ENCODE measurements around the gene ZEB1.
"Not testable (repeated sequence)": the region's sequence is repeated elsewhere in the genome, so short reads cannot be mapped to it uniquely, and the experiment has no call there.

ZEB1 gene

GRCh38 chr10:31396376-31396775 is 77.4 kb downstream of the ZEB1 start:
- Histone ChIP-seq H3K4me3 (ENCODE audit: low read length) (no peak overlapping the region), H3K27ac (ENCODE audit: low read length) (no peak overlapping the region), H3K36me3 (ENCODE audit: control insufficient read depth, insufficient read depth, low read length) (no peaks in the 10 kb centered on the region), H3K9me3 (ENCODE audit: control insufficient read depth, insufficient read depth, low read length) (no peaks in the 10 kb centered on the region), H3K27me3 (ENCODE audit: control insufficient read depth, insufficient read depth, low read length) (no peaks in the 10 kb centered on the region), H3K4me1 (ENCODE audit: control insufficient read depth, insufficient read depth, low read length) (no peaks in the 10 kb centered on the region)
- no peak for DNase-seq (ENCODE audit: low read depth, low spot score)

- no peak overlapping the region for H3K27ac ChIP-seq (ENCODE audit: low read length)
- no peaks in the 10 kb centered on the region for H3K4me1 ChIP-seq (ENCODE audit: control insufficient read depth, insufficient read depth, low read length)
- no peaks in the 10 kb centered on the region for H3K27me3 ChIP-seq (ENCODE audit: control insufficient read depth, insufficient read depth, low read length)
- H3K36me3 ChIP-seq (ENCODE audit: control insufficient read depth, insufficient read depth, low read length) = no peaks in the 10 kb centered on the region
- no peak for DNase-seq (ENCODE audit: low read depth, low spot score)
- H3K9me3 ChIP-seq (ENCODE audit: control insufficient read depth, insufficient read depth, low read length) = no peaks in the 10 kb centered on the region
- no CpG with 5 or more reads among the region's 1 CpG for WGBS (ENCODE audit: insufficient coverage, insufficient read length)
- H3K4me3 ChIP-seq (ENCODE audit: low read length) = no peak overlapping the region
These were observed 78.8 kb downstream of the ZEB1 start for GRCh38 chr10:31397852-31398251.

- Histone ChIP-seq H3K4me1 (ENCODE audit: control insufficient read depth, insufficient read depth, low read length) (no peaks in the 10 kb centered on the region), H3K27me3 (ENCODE audit: control insufficient read depth, insufficient read depth, low read length) (no peaks in the 10 kb centered on the region), H3K9me3 (ENCODE audit: control insufficient read depth, insufficient read depth, low read length) (no peaks in the 10 kb centered on the region), H3K4me3 (ENCODE audit: low read length) (no peak overlapping the region), H3K27ac (ENCODE audit: low read length) (no peak overlapping the region), H3K36me3 (ENCODE audit: control insufficient read depth, insufficient read depth, low read length) (no peaks in the 10 kb centered on the region)
- WGBS (ENCODE audit: insufficient coverage, insufficient read length) = no CpG with 5 or more reads among the region's 5 CpGs
- no peak for DNase-seq (ENCODE audit: low read depth, low spot score)
These were observed 80.2 kb downstream of the ZEB1 start for GRCh38 chr10:31399171-31399570.

- no peak for DNase-seq (ENCODE audit: low read depth, low spot score)
- H3K4me3 ChIP-seq (ENCODE audit: low read length) = no peak overlapping the region
These were observed 80.6 kb downstream of the ZEB1 start for GRCh38 chr10:31399631-31400030.

GRCh38 chr10:31401287-31401686 is 82.3 kb downstream of the ZEB1 start:
- Histone ChIP-seq H3K27ac (ENCODE audit: low read length) (no peak overlapping the region), H3K4me1 (ENCODE audit: control insufficient read depth, insufficient read depth, low read length) (no peaks in the 10 kb centered on the region), H3K9me3 (ENCODE audit: control insufficient read depth, insufficient read depth, low read length) (no peaks in the 10 kb centered on the region), H3K36me3 (ENCODE audit: control insufficient read depth, insufficient read depth, low read length) (no peaks in the 10 kb centered on the region), H3K27me3 (ENCODE audit: control insufficient read depth, insufficient read depth, low read length) (no peaks in the 10 kb centered on the region), H3K4me3 (ENCODE audit: low read length) (no peak overlapping the region)
- DNase-seq (ENCODE audit: low read depth, low spot score) = no peak
- WGBS (ENCODE audit: insufficient coverage, insufficient read length) = no CpG with 5 or more reads among the region's 3 CpGs

More at GRCh38 chr10:31399631-31400030, 80.6 kb downstream of the ZEB1 start:
- Histone ChIP-seq H3K27ac (ENCODE audit: low read length) (no peak overlapping the region), H3K4me1 (ENCODE audit: control insufficient read depth, insufficient read depth, low read length) (no peaks in the 10 kb centered on the region), H3K9me3 (ENCODE audit: control insufficient read depth, insufficient read depth, low read length) (no peaks in the 10 kb centered on the region), H3K27me3 (ENCODE audit: control insufficient read depth, insufficient read depth, low read length) (no peaks in the 10 kb centered on the region), H3K36me3 (ENCODE audit: control insufficient read depth, insufficient read depth, low read length) (no peaks in the 10 kb centered on the region)

- H3K4me1 ChIP-seq (ENCODE audit: control insufficient read depth, insufficient read depth, low read length) = no peaks in the 10 kb centered on the region
- H3K9me3 ChIP-seq (ENCODE audit: control insufficient read depth, insufficient read depth, low read length) = no peaks in the 10 kb centered on the region
- H3K4me3 ChIP-seq (ENCODE audit: low read length) = no peak overlapping the region
- DNase-seq (ENCODE audit: low read depth, low spot score) = no peak
- no peaks in the 10 kb centered on the region for H3K27me3 ChIP-seq (ENCODE audit: control insufficient read depth, insufficient read depth, low read length)
- H3K36me3 ChIP-seq (ENCODE audit: control insufficient read depth, insufficient read depth, low read length) = no peaks in the 10 kb centered on the region
- H3K27ac ChIP-seq (ENCODE audit: low read length) = no peak overlapping the region
These were observed 85.6 kb downstream of the ZEB1 start for GRCh38 chr10:31404640-31405039.

- not testable (repeated sequence) for H3K36me3 ChIP-seq (ENCODE audit: control insufficient read depth, insufficient read depth, low read length); H3K27ac ChIP-seq (ENCODE audit: low read length); H3K9me3 ChIP-seq (ENCODE audit: control insufficient read depth, insufficient read depth, low read length); H3K27me3 ChIP-seq (ENCODE audit: control insufficient read depth, insufficient read depth, low read length); DNase-seq (ENCODE audit: low read depth, low spot score); H3K4me1 ChIP-seq (ENCODE audit: control insufficient read depth, insufficient read depth, low read length); H3K4me3 ChIP-seq (ENCODE audit: low read length)
- no CpG with 5 or more reads among the region's 3 CpGs for WGBS (ENCODE audit: insufficient coverage, insufficient read length)
These were observed 86.8 kb downstream of the ZEB1 start for GRCh38 chr10:31405829-31406228.

GRCh38 chr10:31412397-31412796 is 93.4 kb downstream of the ZEB1 start:
- not testable (repeated sequence) for H3K27me3 ChIP-seq (ENCODE audit: control insufficient read depth, insufficient read depth, low read length); H3K4me3 ChIP-seq (ENCODE audit: low read length); H3K9me3 ChIP-seq (ENCODE audit: control insufficient read depth, insufficient read depth, low read length); DNase-seq (ENCODE audit: low read depth, low spot score); H3K4me1 ChIP-seq (ENCODE audit: control insufficient read depth, insufficient read depth, low read length); H3K36me3 ChIP-seq (ENCODE audit: control insufficient read depth, insufficient read depth, low read length); H3K27ac ChIP-seq (ENCODE audit: low read length)
- WGBS (ENCODE audit: insufficient coverage, insufficient read length) = no CpG with 5 or more reads among the region's 2 CpGs

GRCh38 chr10:31413325-31413724 is 94.3 kb downstream of the ZEB1 start:
- no peak for DNase-seq (ENCODE audit: low read depth, low spot score)
- H3K27me3 ChIP-seq (ENCODE audit: control insufficient read depth, insufficient read depth, low read length) = no peaks in the 10 kb centered on the region
- H3K9me3 ChIP-seq (ENCODE audit: control insufficient read depth, insufficient read depth, low read length) = no peaks in the 10 kb centered on the region
- no peak overlapping the region for H3K27ac ChIP-seq (ENCODE audit: low read length)
- no peaks in the 10 kb centered on the region for H3K4me1 ChIP-seq (ENCODE audit: control insufficient read depth, insufficient read depth, low read length)
- no CpG with 5 or more reads among the region's 1 CpG for WGBS (ENCODE audit: insufficient coverage, insufficient read length)
- H3K36me3 ChIP-seq (ENCODE audit: control insufficient read depth, insufficient read depth, low read length) = no peaks in the 10 kb centered on the region
- H3K4me3 ChIP-seq (ENCODE audit: low read length) = no peak overlapping the region

GRCh38 chr10:31418481-31418880 is 99.5 kb downstream of the ZEB1 start:
- Histone ChIP-seq H3K36me3 (ENCODE audit: control insufficient read depth, insufficient read depth, low read length) (no peaks in the 10 kb centered on the region), H3K27ac (ENCODE audit: low read length) (no peak overlapping the region), H3K4me1 (ENCODE audit: control insufficient read depth, insufficient read depth, low read length) (no peaks in the 10 kb centered on the region), H3K27me3 (ENCODE audit: control insufficient read depth, insufficient read depth, low read length) (no peaks in the 10 kb centered on the region), H3K4me3 (ENCODE audit: low read length) (no peak overlapping the region), H3K9me3 (ENCODE audit: control insufficient read depth, insufficient read depth, low read length) (no peaks in the 10 kb centered on the region)
- DNase-seq (ENCODE audit: low read depth, low spot score) = no peak
- 100% methylated on average over 1 of the region's 2 CpGs for WGBS (ENCODE audit: insufficient coverage, insufficient read length)

- Histone ChIP-seq H3K4me3 (ENCODE audit: low read length) (no peak overlapping the region), H3K4me1 (ENCODE audit: control insufficient read depth, insufficient read depth, low read length) (no peaks in the 10 kb centered on the region), H3K9me3 (ENCODE audit: control insufficient read depth, insufficient read depth, low read length) (no peaks in the 10 kb centered on the region), H3K36me3 (ENCODE audit: control insufficient read depth, insufficient read depth, low read length) (no peaks in the 10 kb centered on the region), H3K27me3 (ENCODE audit: control insufficient read depth, insufficient read depth, low read length) (no peaks in the 10 kb centered on the region), H3K27ac (ENCODE audit: low read length) (no peak overlapping the region)
- DNase-seq (ENCODE audit: low read depth, low spot score) = no peak
- no CpG with 5 or more reads among the region's 4 CpGs for WGBS (ENCODE audit: insufficient coverage, insufficient read length)
These were observed 100.5 kb downstream of the ZEB1 start for GRCh38 chr10:31419394-31420063.

Data from iPS DF 6.9 (cell line).